Measurements from ENCODE around the gene NIT1.
A peak's percentile ranks its signal among the peaks of the same experiment; 100 is the strongest.

NIT1 gene

DNA sequence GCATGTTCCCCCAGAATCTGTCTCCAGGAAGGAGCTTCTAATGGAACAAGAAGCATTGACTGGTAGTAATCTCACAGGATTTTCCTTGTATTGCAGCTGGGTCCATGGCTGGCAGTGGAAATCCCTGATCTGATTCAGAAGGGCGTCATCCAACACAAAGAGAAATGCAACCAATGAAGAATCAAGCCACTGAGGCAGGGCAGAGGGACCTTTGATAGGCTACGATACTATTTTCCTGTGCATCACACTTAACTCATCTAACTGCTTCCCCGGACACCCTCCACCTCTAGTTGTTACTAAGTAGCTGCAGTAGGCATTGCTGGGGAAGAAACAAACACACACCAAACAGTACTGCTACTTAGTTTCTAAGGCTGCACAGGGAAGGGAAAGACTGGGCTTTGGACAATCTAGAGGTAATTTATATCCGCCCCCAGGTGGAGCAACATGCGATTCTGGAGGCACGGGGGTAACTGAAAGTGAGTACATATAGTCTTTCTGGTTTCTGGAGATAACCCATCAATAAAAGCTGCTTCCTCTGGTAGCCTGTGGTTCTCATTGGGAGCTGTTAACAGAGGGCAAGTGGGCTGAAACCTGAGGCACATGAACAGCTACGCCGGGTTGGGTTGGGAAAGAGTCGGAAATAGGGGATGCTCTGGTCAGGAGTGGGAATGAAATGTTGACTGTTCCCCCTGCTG, 40.6 kb downstream of the NIT1 start:
- no peak for DNase-seq

DNA sequence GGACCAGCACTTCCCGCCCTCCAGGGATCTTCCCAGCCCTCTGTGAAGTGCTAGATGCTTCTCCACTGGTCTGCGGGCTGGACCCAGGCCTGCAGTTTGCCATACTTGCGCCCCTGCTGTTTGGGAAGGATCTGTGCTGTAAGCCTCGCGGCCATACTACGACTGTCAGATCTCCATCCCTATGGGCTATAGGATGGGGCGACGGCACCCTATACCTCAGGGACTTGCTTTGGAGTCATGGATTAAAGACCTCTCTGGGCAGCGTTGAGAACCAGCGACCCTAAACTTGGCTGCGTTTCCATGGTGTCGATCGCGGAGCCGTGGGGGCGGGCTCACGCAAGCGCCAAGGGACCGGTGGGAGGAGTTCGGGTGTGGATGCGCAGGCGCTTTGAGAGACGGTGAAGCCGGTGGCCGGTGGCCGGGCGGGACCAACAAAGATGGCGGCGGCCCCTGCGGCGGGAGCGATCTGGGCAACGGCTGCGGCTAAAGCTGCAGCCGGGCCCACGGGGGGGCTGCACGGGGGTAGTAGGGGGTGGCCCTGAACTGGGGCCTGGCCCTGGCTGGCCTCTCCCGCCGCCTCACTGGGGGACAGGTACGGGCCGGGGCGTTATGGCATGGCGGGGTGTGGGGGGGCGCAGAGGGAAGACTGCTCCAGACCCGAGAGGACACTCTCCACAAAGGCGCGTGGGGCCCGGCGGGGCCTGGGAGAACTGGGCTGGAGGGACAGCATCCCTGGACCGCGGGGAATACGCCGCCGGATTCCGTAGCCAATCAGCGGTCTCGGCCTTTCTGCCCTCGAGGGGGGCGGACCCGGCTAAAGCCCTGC, 41.4 kb downstream of the NIT1 start, which contains the start of gene USP21:
Gene USP21 (plus strand): TSS at position 414 of the 826 bp plus-strand sequence. CDS start 1,141 bp downstream, outside the sequence.
- peak; percentile 90 for DNase-seq

DNA sequence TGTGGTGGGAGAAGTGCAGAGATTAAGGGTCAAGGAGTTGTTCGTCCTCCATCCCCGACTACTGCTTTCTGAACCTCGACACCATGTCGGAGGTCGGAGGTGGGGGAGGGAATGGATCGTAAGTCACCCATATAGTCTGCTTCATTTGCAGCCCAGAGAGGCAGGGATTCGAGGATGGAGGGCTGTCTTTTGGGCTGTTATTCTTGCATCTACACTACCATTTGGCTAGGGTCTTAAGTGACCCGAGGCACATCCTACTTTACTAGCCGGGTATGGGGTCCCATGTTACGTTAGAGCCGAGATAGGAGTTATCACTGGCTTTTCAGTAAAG, 42.0 kb downstream of the NIT1 start:
- no peak for DNase-seq

DNA sequence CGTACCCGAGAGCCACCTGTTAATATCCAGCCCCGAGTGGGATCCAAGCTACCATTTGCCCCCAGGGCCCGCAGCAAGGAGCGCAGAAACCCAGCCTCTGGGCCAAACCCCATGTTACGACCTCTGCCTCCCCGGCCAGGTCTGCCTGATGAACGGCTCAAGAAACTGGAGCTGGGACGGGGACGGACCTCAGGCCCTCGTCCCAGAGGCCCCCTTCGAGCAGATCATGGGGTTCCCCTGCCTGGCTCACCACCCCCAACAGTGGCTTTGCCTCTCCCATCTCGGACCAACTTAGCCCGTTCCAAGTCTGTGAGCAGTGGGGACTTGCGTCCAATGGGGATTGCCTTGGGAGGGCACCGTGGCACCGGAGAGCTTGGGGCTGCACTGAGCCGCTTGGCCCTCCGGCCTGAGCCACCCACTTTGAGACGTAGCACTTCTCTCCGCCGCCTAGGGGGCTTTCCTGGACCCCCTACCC, 42.8 kb downstream of the NIT1 start:
- DNase-seq = no peak

DNA sequence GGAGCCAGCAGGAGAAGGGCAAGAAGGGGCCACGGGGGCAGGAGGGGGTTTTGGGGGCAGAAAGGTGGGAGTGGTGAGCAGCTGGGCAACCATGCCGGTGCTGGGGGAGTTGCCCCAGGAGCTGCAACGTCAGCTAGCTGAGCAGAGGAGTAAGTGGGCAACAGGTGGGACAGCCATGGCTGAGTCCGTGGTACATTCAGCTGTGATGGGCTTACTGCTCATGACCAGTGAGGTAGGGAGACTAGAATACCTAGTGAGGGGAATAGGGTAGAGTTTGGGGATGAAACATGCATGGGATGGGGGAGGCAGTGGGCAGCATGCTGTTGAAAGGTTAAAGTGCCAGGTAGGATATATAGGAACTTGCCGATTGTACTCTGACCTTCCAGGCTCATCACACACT, 43.7 kb downstream of the NIT1 start:
- no peak for DNase-seq

DNA sequence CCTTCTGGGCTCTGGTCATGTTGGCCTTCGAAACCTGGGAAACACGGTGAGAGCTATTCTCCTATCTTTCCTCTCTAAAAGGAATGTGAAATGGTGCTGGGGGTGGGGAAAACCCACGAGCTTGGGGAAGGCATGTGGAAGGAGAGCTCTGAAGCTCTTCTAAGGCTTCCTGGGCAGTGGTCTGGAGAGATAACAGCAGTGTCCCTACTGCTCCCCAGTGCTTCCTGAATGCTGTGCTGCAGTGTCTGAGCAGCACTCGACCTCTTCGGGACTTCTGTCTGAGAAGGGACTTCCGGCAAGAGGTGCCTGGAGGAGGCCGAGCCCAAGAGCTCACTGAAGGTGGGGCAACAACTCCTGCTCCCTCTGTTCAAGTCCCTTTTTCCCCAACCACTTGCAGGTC, 44.1 kb downstream of the NIT1 start:
- DNase-seq = no peak

DNA sequence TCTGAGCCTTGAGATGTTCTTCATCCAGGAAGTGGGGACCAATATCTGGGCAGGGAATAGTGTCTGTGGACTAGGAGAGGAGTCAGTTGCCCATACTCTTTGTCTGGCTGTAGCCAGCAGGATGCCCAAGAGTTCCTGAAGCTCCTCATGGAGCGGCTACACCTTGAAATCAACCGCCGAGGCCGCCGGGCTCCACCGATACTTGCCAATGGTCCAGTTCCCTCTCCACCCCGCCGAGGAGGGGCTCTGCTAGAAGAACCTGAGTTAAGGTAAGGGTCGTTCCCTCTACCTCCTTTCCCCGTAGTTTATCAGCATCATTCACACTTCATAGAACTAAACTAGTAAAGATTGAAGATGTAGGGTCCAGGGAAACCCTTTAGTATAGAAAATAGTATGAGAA, 44.9 kb downstream of the NIT1 start:
- DNase-seq = no peak

DNA sequence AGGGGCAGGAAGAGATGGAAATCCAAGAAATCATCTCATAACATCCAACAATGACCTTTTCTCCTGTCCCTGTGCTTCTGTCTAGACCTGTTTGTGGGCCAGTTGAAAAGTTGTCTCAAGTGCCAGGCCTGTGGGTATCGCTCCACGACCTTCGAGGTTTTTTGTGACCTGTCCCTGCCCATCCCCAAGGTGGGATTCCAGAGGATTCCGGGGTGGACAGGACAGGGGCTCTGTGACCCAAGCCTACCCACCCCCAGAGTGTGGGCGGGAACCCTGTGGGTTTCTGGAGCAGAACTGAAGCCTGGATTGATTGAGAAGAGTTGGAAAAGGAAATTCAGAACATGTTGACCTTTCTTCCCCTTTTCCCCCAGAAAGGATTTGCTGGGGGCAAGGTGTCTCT, 45.9 kb downstream of the NIT1 start:
- no peak for DNase-seq

DNA sequence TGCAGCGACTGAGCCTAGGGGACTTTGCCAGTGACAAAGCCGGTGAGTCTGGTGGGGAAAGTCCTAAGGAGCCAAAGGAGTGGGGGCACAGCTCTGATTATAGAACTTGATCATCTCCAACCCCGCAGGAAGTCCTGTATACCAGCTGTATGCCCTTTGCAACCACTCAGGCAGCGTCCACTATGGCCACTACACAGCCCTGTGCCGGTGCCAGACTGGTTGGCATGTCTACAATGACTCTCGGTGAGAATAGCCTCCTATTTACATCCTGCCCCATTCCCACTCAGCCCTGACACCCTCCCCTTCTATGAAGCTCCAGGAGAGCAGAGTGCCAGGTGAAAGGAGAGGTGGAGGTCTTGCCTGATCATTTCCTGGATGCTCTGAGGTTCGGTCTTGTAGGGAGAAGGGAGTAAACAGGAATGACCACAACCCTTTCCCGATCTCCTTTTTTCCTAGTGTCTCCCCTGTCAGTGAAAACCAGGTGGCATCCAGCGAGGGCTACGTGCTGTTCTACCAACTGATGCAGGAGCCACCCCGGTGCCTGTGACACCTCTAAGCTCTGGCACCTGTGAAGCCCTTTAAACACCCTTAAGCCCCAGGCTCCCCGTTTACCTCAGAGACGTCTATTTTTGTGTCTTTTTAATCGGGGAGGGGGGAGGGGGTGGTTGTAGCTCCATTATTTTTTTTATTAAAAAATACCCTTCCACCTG, 47.2 kb downstream of the NIT1 start:
- DNase-seq = no peak

DNA sequence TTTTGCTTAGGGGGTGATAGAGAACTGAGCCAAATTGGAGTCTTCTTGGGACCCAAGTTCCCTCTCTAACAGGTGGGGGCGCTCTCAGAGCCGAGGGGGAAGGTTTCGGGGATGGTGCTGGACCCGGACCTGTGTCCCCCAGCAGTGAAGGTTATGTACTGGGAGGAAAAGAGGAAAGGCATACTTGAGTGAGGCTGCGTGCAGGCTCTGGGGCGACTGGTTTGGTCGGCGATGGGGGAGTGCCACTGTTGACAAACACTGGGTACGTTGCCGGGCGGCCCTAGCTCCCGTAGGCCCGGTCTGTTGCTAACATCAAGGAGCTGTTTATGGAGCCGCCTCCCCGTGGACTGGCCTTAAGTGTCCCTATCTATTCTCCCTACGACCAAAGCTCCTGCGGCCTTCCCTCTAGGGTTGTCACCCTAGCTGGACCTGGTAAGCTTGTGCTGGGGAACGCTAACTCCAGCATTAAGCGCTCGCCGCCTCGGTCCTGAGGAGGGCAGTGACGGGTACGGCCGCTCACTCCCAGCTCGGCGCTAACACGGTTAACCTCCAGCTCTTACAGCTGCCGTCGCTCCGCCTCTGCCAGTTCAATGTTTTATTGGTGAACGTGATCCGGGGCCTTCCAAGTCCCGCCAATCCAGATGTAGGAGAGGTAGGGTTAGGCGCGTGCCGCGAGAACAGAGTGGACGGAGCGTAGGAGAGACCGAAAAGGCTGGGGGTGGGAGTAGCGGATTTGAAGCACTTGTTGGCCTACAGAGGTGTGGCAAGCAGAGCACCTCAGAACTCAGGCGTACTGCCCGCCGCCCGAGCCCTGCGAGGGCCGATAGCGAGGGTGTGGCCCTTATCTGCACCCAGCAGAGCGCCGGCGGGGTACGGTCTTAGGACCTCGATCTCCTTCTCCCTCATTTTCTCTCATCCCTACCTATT, 48.1 kb downstream of the NIT1 start, which contains the start of gene PPOX:
Gene PPOX (plus strand): TSS at position 685 of the 927 bp plus-strand sequence. CDS start 422 bp downstream, outside the sequence.
- DNase-seq = peak; percentile 97

DNA sequence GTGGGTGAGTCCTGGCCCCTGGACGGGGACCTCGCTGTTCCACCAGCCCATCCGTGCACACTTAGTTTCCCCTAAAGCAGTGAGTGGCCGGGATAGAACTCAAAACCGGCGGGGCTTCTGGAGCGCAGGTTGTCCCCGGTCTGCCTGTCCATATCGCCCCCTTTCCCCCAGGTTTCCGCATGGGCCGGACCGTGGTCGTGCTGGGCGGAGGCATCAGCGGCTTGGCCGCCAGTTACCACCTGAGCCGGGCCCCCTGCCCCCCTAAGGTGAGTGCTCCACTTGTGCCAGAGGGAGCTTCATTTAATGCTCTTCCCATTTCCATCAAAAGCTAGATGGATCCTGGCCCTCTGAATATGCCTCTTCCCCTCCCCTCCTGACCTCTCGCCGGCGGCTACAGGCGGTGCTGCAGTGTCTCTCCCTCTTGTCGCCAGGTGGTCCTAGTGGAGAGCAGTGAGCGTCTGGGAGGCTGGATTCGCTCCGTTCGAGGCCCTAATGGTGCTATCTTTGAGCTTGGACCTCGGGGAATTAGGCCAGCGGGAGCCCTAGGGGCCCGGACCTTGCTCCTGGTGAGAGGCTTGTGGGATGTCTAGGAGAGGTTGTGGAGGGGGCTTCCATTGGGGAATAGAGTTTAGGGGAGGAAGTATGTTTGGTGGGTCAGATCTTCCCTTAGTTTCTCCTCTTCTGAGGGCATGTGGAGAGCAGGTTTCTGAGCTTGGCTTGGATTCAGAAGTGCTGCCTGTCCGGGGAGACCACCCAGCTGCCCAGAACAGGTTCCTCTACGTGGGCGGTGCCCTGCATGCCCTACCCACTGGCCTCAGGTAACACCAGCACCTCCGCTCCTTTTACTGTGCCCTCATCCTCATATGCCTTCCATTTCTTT, 49.0 kb downstream of the NIT1 start:
- DNase-seq = no peak

DNA sequence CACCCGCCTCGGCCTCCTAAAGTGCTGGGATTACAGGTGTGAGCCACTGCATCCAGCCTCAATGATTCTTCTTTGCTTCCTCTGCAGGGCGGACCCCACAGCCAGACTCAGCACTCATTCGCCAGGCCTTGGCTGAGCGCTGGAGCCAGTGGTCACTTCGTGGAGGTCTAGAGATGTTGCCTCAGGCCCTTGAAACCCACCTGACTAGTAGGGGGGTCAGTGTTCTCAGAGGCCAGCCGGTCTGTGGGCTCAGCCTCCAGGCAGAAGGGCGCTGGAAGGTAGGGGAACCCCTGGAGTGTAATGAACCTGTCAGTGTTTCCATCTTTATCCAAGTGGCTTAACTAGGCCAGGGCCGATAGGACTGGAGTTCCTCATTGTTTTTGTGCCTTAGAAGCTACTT, 51.0 kb downstream of the NIT1 start:
- no peak for DNase-seq
